ENCODE data around the gene TLE1.

The TLE1 gene

GRCh38 chr9:81717747-81718077 is 28.4 kb upstream of the TLE1 start:
- TF ChIP-seq CTCF (IDR thresholded peaks at IDR 0.05; ENCODE audit: low read length) (no peak), EZH2 (IDR thresholded peaks at IDR 0.05; ENCODE audit: borderline replicate concordance, low read length) (no peak)
- H3F3A ChIP-seq (ENCODE audit: insufficient read depth, low read length) = no peaks in the 10 kb centered on the region
- no peaks in the 10 kb centered on the region for H3K36me3 ChIP-seq (ENCODE audit: insufficient read depth, low read length)
- H3K9me2 ChIP-seq (ENCODE audit: low read depth, low read length) = no peaks in the 10 kb centered on the region
- H4K20me1 ChIP-seq (ENCODE audit: insufficient read depth, low read length) = no peaks in the 10 kb centered on the region
- H3K9me3 ChIP-seq (ENCODE audit: low read length) = no peaks in the 10 kb centered on the region
- no peaks in the 10 kb centered on the region for H3K27me3 ChIP-seq (ENCODE audit: insufficient read depth, low read length)
- no peak overlapping the region for H3K27ac ChIP-seq (ENCODE audit: low read depth, low read length, poor library complexity, severe bottlenecking)
- H2AFZ ChIP-seq (ENCODE audit: low read length) = no peak overlapping the region
- H3K9ac ChIP-seq (ENCODE audit: low read length) = no peak overlapping the region
- H3K4me2 ChIP-seq (ENCODE audit: low read length) = no peak overlapping the region
- no peak overlapping the region for H3K4me3 ChIP-seq (ENCODE audit: low read depth, low read length, poor library complexity, severe bottlenecking)
- H3K79me2 ChIP-seq (ENCODE audit: insufficient read depth, low read length) = no peaks in the 10 kb centered on the region
- H3K4me1 ChIP-seq (ENCODE audit: insufficient read depth, low read length, severe bottlenecking) = no peaks in the 10 kb centered on the region

- no peak overlapping the region for H3K4me3 ChIP-seq (ENCODE audit: low read depth, low read length, poor library complexity, severe bottlenecking)
- no peak overlapping the region for H3K27ac ChIP-seq (ENCODE audit: low read depth, low read length, poor library complexity, severe bottlenecking)
- H3K4me1 ChIP-seq (ENCODE audit: insufficient read depth, low read length, severe bottlenecking) = no peaks in the 10 kb centered on the region
- no peaks in the 10 kb centered on the region for H3F3A ChIP-seq (ENCODE audit: insufficient read depth, low read length)
- H3K9ac ChIP-seq (ENCODE audit: low read length) = no peak overlapping the region
- no peaks in the 10 kb centered on the region for H3K79me2 ChIP-seq (ENCODE audit: insufficient read depth, low read length)
- no peaks in the 10 kb centered on the region for H3K36me3 ChIP-seq (ENCODE audit: insufficient read depth, low read length)
- H3K9me3 ChIP-seq (ENCODE audit: low read length) = no peaks in the 10 kb centered on the region
- TF ChIP-seq EZH2 (IDR thresholded peaks at IDR 0.05; ENCODE audit: borderline replicate concordance, low read length) = no peak
- no peak for TF ChIP-seq CTCF (IDR thresholded peaks at IDR 0.05; ENCODE audit: low read length)
- no peak overlapping the region for H3K4me2 ChIP-seq (ENCODE audit: low read length)
- H2AFZ ChIP-seq (ENCODE audit: low read length) = no peak overlapping the region
- H3K27me3 ChIP-seq (ENCODE audit: insufficient read depth, low read length) = no peaks in the 10 kb centered on the region
- no peaks in the 10 kb centered on the region for H3K9me2 ChIP-seq (ENCODE audit: low read depth, low read length)
- no peaks in the 10 kb centered on the region for H4K20me1 ChIP-seq (ENCODE audit: insufficient read depth, low read length)
Observed at GRCh38 chr9:81717061-81717746, 27.9 kb upstream of the TLE1 start.

GRCh38 chr9:81716409-81716808 is 27.1 kb upstream of the TLE1 start:
- TF ChIP-seq EZH2 (IDR thresholded peaks at IDR 0.05; ENCODE audit: borderline replicate concordance, low read length) (no peak), CTCF (IDR thresholded peaks at IDR 0.05; ENCODE audit: low read length) (no peak)
- Histone ChIP-seq H3K79me2 (ENCODE audit: insufficient read depth, low read length) (no peaks in the 10 kb centered on the region), H3K27me3 (ENCODE audit: insufficient read depth, low read length) (no peaks in the 10 kb centered on the region), H4K20me1 (ENCODE audit: insufficient read depth, low read length) (no peaks in the 10 kb centered on the region), H3K4me3 (ENCODE audit: low read depth, low read length, poor library complexity, severe bottlenecking) (no peak overlapping the region), H3K4me1 (ENCODE audit: insufficient read depth, low read length, severe bottlenecking) (no peaks in the 10 kb centered on the region), H3K36me3 (ENCODE audit: insufficient read depth, low read length) (no peaks in the 10 kb centered on the region), H3K27ac (ENCODE audit: low read depth, low read length, poor library complexity, severe bottlenecking) (no peak overlapping the region), H3K4me2 (ENCODE audit: low read length) (no peak overlapping the region), H3F3A (ENCODE audit: insufficient read depth, low read length) (no peaks in the 10 kb centered on the region), H3K9me3 (ENCODE audit: low read length) (no peaks in the 10 kb centered on the region), H3K9ac (ENCODE audit: low read length) (no peak overlapping the region), H2AFZ (ENCODE audit: low read length) (no peak overlapping the region), H3K9me2 (ENCODE audit: low read depth, low read length) (no peaks in the 10 kb centered on the region)
